ENCODE measurements around the gene SNX33. TPM values are rescaled to one million over a fixed set of nuclear protein-coding genes. Genes with fewer than 3 reads are reported as not detected.

Gene SNX33
- total RNA-seq, 1 experiment from 2014 or later: 15.1 TPM

GRCh38 chr15:75640483-75641178, 7.1 kb upstream of the SNX33 start:
- in situ Hi-C loops (cut with HindIII; ENCODE audit: low sequenced_read_pairs): no loop called here
- DNase-seq (ENCODE audit: low spot score): peak; percentile 34

- in situ Hi-C loops (cut with HindIII; ENCODE audit: low sequenced_read_pairs): no loop called here
- no peak for DNase-seq (ENCODE audit: low spot score)
Measured at GRCh38 chr15:75641179-75641503, 6.6 kb upstream of the SNX33 start.

GRCh38 chr15:75641603-75642002, 6.1 kb upstream of the SNX33 start:
- in situ Hi-C loops (cut with HindIII; ENCODE audit: low sequenced_read_pairs): no loop called here
- DNase-seq (ENCODE audit: low spot score): no peak

GRCh38 chr15:75644376-75644775, 3.3 kb upstream of the SNX33 start:
- DNase-seq (ENCODE audit: low spot score): no peak
- in situ Hi-C loops (cut with HindIII; ENCODE audit: low sequenced_read_pairs): no loop called here

GRCh38 chr15:75646112-75646943, 1.4 kb upstream of the SNX33 start:
- in situ Hi-C loops (cut with HindIII; ENCODE audit: low sequenced_read_pairs): no loop called here
- DNase-seq (ENCODE audit: low spot score): no peak

- in situ Hi-C loops (cut with HindIII; ENCODE audit: low sequenced_read_pairs): no loop called here
- DNase-seq (ENCODE audit: low spot score): peak; percentile 40
Measured at GRCh38 chr15:75646944-75647364, 758 bp upstream of the SNX33 start.

- in situ Hi-C loops (cut with HindIII; ENCODE audit: low sequenced_read_pairs): no loop called here
- DNase-seq (ENCODE audit: low spot score): peak; percentile 54
Measured at GRCh38 chr15:75648156-75649000, 666 bp downstream of the SNX33 start.

GRCh38 chr15:75649045-75649761, 1.5 kb downstream of the SNX33 start:
- in situ Hi-C loops (cut with HindIII; ENCODE audit: low sequenced_read_pairs): no loop called here
- DNase-seq (ENCODE audit: low spot score): no peak

GRCh38 chr15:75649848-75650247, 2.1 kb downstream of the SNX33 start:
- DNase-seq (ENCODE audit: low spot score): no peak
- in situ Hi-C loops (cut with HindIII; ENCODE audit: low sequenced_read_pairs): no loop called here

GRCh38 chr15:75650908-75651809, 3.4 kb downstream of the SNX33 start:
- DNase-seq (ENCODE audit: low spot score): no peak
- in situ Hi-C loops (cut with HindIII; ENCODE audit: low sequenced_read_pairs): no loop called here

GRCh38 chr15:75651810-75652543, 4.3 kb downstream of the SNX33 start:
- DNase-seq (ENCODE audit: low spot score): no peak
- in situ Hi-C loops (cut with HindIII; ENCODE audit: low sequenced_read_pairs): no loop called here

- no peak for DNase-seq (ENCODE audit: low spot score)
- in situ Hi-C loops (cut with HindIII; ENCODE audit: low sequenced_read_pairs): no loop called here
Measured at GRCh38 chr15:75653347-75653913, 5.7 kb downstream of the SNX33 start.

- in situ Hi-C loops (cut with HindIII; ENCODE audit: low sequenced_read_pairs): no loop called here
- no peak for DNase-seq (ENCODE audit: low spot score)
Measured at GRCh38 chr15:75654201-75654907, 6.6 kb downstream of the SNX33 start.

GRCh38 chr15:75655931-75656330, 8.2 kb downstream of the SNX33 start:
- peak; percentile 53 for DNase-seq (ENCODE audit: low spot score)
- in situ Hi-C loops (cut with HindIII; ENCODE audit: low sequenced_read_pairs): no loop called here

GRCh38 chr15:75656331-75656730, 8.6 kb downstream of the SNX33 start:
- in situ Hi-C loops (cut with HindIII; ENCODE audit: low sequenced_read_pairs): no loop called here
- DNase-seq (ENCODE audit: low spot score): no peak

- in situ Hi-C loops (cut with HindIII; ENCODE audit: low sequenced_read_pairs): no loop called here
- no peak for DNase-seq (ENCODE audit: low spot score)
Measured at GRCh38 chr15:75656813-75657212, 9.1 kb downstream of the SNX33 start.

Data from G401 (cell line).